GM18505 (cell line): ENCODE data around the gene CTCF.

Experiments used
- ATAC-seq: cut with Tn5 transposase; IDR thresholded peaks from one replicate; pipeline ENCODE4 v1.9.1; 2021; ENCODE audit not compliant: unreplicated experiment
- POLR2A ChIP-seq: IDR thresholded peaks from 4 replicates; pipeline ENCODE4 v1.6.1; 2011; ENCODE audit warnings: borderline replicate concordance; ENCODE audit not compliant: insufficient read depth, insufficient read length; ENCODE audit errors: extremely low read depth

The CTCF gene

GRCh38 chr16:67539691-67540635, 22.4 kb upstream of the CTCF start:
- no peak for TF ChIP-seq POLR2A
- no peak for ATAC-seq

- no peak for TF ChIP-seq POLR2A
- no peak for ATAC-seq
Measured at GRCh38 chr16:67540756-67541155, 21.6 kb upstream of the CTCF start.

GRCh38 chr16:67541391-67542263, 20.7 kb upstream of the CTCF start:
- no peak for TF ChIP-seq POLR2A
- ATAC-seq = no peak

- TF ChIP-seq POLR2A = no peak
- peak; percentile 44 for ATAC-seq
Measured at GRCh38 chr16:67542464-67542863, 19.9 kb upstream of the CTCF start.

GRCh38 chr16:67543036-67543435, 19.3 kb upstream of the CTCF start:
- ATAC-seq = no peak
- no peak for TF ChIP-seq POLR2A

GRCh38 chr16:67543582-67543981, 18.7 kb upstream of the CTCF start:
- no peak for ATAC-seq
- no peak for TF ChIP-seq POLR2A

- no peak for ATAC-seq
- no peak for TF ChIP-seq POLR2A
Measured at GRCh38 chr16:67544329-67544841, 17.9 kb upstream of the CTCF start.

- no peak for TF ChIP-seq POLR2A
- no peak for ATAC-seq
Measured at GRCh38 chr16:67544844-67545664, 17.3 kb upstream of the CTCF start.

- no peak for TF ChIP-seq POLR2A
- no peak for ATAC-seq
Measured at GRCh38 chr16:67545665-67546024, 16.7 kb upstream of the CTCF start.

GRCh38 chr16:67546091-67546501, 16.2 kb upstream of the CTCF start:
- ATAC-seq = no peak
- TF ChIP-seq POLR2A = no peak

GRCh38 chr16:67546761-67547422, 15.4 kb upstream of the CTCF start:
- ATAC-seq = no peak
- peak; percentile 5 for TF ChIP-seq POLR2A
